Measurements from ENCODE around the gene GAS1.

GAS1 gene

GRCh38 chr9:86978413-86978812, 31.1 kb upstream of the GAS1 start:
- Histone ChIP-seq H3K36me3 (ENCODE audit: control insufficient read depth, insufficient read depth, low read length) (no peaks in the 10 kb centered on the region), H3K27ac (ENCODE audit: low read depth, low read length) (no peak overlapping the region)

DNA sequence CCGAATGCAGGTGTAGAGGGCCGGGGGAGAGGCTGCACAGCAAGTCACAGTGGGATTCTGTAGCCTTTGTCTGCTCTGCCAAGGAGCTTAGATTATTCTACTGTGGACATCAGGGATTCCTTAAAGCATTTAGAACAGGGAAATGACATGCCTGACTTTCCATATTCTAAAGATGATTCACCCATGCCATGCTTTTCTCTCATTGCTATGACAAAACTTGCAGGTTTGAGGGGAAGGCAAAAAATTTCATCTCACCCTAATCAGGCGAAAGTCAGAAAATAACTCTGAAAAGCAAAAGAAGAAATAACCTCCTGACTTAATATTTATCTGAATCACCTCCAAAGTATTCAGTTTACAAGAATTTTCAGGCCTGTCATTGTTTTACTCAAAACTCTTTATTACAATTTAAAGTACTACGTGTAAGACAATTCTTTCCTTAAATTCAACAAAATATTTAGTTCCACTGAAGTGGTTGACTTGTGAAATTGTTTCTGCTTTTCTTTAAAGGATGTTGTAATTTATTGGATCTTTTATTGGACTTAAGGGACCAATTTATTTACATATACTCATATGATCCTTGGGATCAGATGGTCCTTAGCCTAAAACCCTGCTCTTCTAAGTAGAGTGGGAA, 30.0 kb upstream of the GAS1 start:
- no peak overlapping the region for H3K27ac ChIP-seq (ENCODE audit: low read depth, low read length)
- no peak overlapping the region for H3K4me3 ChIP-seq (ENCODE audit: low read length)
- H3K4me1 ChIP-seq (ENCODE audit: control insufficient read depth, insufficient read depth, low read length), result no peaks in the 10 kb centered on the region
- no peaks in the 10 kb centered on the region for H3K27me3 ChIP-seq (ENCODE audit: control insufficient read depth, insufficient read depth, low read length)
- no peaks in the 10 kb centered on the region for H3K36me3 ChIP-seq (ENCODE audit: control insufficient read depth, insufficient read depth, low read length)
- no peak overlapping the region for H3K9ac ChIP-seq (ENCODE audit: low read length)

More at GRCh38 chr9:86978413-86978812, 31.1 kb upstream of the GAS1 start:
- no peaks in the 10 kb centered on the region for H3K4me1 ChIP-seq (ENCODE audit: control insufficient read depth, insufficient read depth, low read length)
- H3K9ac ChIP-seq (ENCODE audit: low read length), result no peak overlapping the region
- H3K4me3 ChIP-seq (ENCODE audit: low read length), result no peak overlapping the region
- no peaks in the 10 kb centered on the region for H3K27me3 ChIP-seq (ENCODE audit: control insufficient read depth, insufficient read depth, low read length)

- H3K4me1 ChIP-seq (ENCODE audit: control insufficient read depth, insufficient read depth, low read length), result no peaks in the 10 kb centered on the region
- no peaks in the 10 kb centered on the region for H3K36me3 ChIP-seq (ENCODE audit: control insufficient read depth, insufficient read depth, low read length)
- no peaks in the 10 kb centered on the region for H3K27me3 ChIP-seq (ENCODE audit: control insufficient read depth, insufficient read depth, low read length)
- H3K4me3 ChIP-seq (ENCODE audit: low read length), result no peak overlapping the region
- no peak overlapping the region for H3K27ac ChIP-seq (ENCODE audit: low read depth, low read length)
- no peak overlapping the region for H3K9ac ChIP-seq (ENCODE audit: low read length)
Measured at GRCh38 chr9:86975606-86976005, 28.3 kb upstream of the GAS1 start.

- H3K27me3 ChIP-seq (ENCODE audit: control insufficient read depth, insufficient read depth, low read length), result no peaks in the 10 kb centered on the region
- no peak overlapping the region for H3K4me3 ChIP-seq (ENCODE audit: low read length)
- no peak overlapping the region for H3K27ac ChIP-seq (ENCODE audit: low read depth, low read length)
Measured at GRCh38 chr9:86975036-86975435, 27.7 kb upstream of the GAS1 start.

DNA sequence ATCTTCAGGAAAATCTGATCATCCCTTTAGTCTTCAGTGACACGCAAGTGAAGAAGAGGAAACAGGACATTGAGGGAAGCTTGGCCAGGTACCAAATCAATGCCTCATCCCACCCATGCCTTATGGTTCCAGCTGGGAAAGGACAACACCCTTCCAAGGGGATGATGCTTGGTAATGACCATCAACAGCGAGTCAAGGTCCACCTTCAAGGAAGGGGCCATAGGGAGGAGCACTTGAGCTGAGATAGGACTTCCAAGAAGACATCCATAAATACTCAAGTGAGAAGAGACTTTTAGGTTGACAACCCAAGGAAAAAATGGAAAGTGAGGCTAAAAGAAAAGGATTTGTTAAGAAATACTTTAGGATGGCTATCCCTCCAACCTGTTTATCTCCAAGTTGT, 27.1 kb upstream of the GAS1 start:
- no peaks in the 10 kb centered on the region for H3K27me3 ChIP-seq (ENCODE audit: control insufficient read depth, insufficient read depth, low read length)
- H3K4me1 ChIP-seq (ENCODE audit: control insufficient read depth, insufficient read depth, low read length), result no peaks in the 10 kb centered on the region
- no peak overlapping the region for H3K4me3 ChIP-seq (ENCODE audit: low read length)
- no peaks in the 10 kb centered on the region for H3K36me3 ChIP-seq (ENCODE audit: control insufficient read depth, insufficient read depth, low read length)
- no peak overlapping the region for H3K9ac ChIP-seq (ENCODE audit: low read length)
- no peak overlapping the region for H3K27ac ChIP-seq (ENCODE audit: low read depth, low read length)

More at GRCh38 chr9:86975036-86975435, 27.7 kb upstream of the GAS1 start:
- Histone ChIP-seq H3K4me1 (ENCODE audit: control insufficient read depth, insufficient read depth, low read length) (no peaks in the 10 kb centered on the region), H3K36me3 (ENCODE audit: control insufficient read depth, insufficient read depth, low read length) (no peaks in the 10 kb centered on the region), H3K9ac (ENCODE audit: low read length) (no peak overlapping the region)

GRCh38 chr9:86971742-86972141, 24.4 kb upstream of the GAS1 start:
- Histone ChIP-seq H3K36me3 (ENCODE audit: control insufficient read depth, insufficient read depth, low read length) (no peaks in the 10 kb centered on the region), H3K4me3 (ENCODE audit: low read length) (no peak overlapping the region), H3K27me3 (ENCODE audit: control insufficient read depth, insufficient read depth, low read length) (no peaks in the 10 kb centered on the region), H3K4me1 (ENCODE audit: control insufficient read depth, insufficient read depth, low read length) (peaks cover 4% of the 10 kb centered on the region), H3K27ac (ENCODE audit: low read depth, low read length) (peak overlapping the region; percentile 25), H3K9ac (ENCODE audit: low read length) (no peak overlapping the region)

GRCh38 chr9:86968258-86968920, 21.1 kb upstream of the GAS1 start:
- no peaks in the 10 kb centered on the region for H3K36me3 ChIP-seq (ENCODE audit: control insufficient read depth, insufficient read depth, low read length)
- no peak overlapping the region for H3K27ac ChIP-seq (ENCODE audit: low read depth, low read length)
- H3K27me3 ChIP-seq (ENCODE audit: control insufficient read depth, insufficient read depth, low read length), result no peaks in the 10 kb centered on the region
- H3K4me3 ChIP-seq (ENCODE audit: low read length), result no peak overlapping the region
- no peak overlapping the region for H3K9ac ChIP-seq (ENCODE audit: low read length)
- peaks cover 15% of the 10 kb centered on the region for H3K4me1 ChIP-seq (ENCODE audit: control insufficient read depth, insufficient read depth, low read length)

- H3K36me3 ChIP-seq (ENCODE audit: control insufficient read depth, insufficient read depth, low read length), result no peaks in the 10 kb centered on the region
- H3K9ac ChIP-seq (ENCODE audit: low read length), result no peak overlapping the region
- H3K27me3 ChIP-seq (ENCODE audit: control insufficient read depth, insufficient read depth, low read length), result no peaks in the 10 kb centered on the region
- no peak overlapping the region for H3K4me3 ChIP-seq (ENCODE audit: low read length)
- H3K4me1 ChIP-seq (ENCODE audit: control insufficient read depth, insufficient read depth, low read length), result peaks cover 19% of the 10 kb centered on the region
- peak overlapping the region; percentile 66 for H3K27ac ChIP-seq (ENCODE audit: low read depth, low read length)
Measured at GRCh38 chr9:86966852-86967511, 19.7 kb upstream of the GAS1 start.

GRCh38 chr9:86965636-86966395, 18.5 kb upstream of the GAS1 start:
- H3K27me3 ChIP-seq (ENCODE audit: control insufficient read depth, insufficient read depth, low read length), result no peaks in the 10 kb centered on the region
- no peaks in the 10 kb centered on the region for H3K36me3 ChIP-seq (ENCODE audit: control insufficient read depth, insufficient read depth, low read length)
- H3K4me1 ChIP-seq (ENCODE audit: control insufficient read depth, insufficient read depth, low read length), result peaks cover 19% of the 10 kb centered on the region
- no peak overlapping the region for H3K4me3 ChIP-seq (ENCODE audit: low read length)
- H3K27ac ChIP-seq (ENCODE audit: low read depth, low read length), result peak overlapping the region; percentile 66
- no peak overlapping the region for H3K9ac ChIP-seq (ENCODE audit: low read length)

- Histone ChIP-seq H3K4me3 (ENCODE audit: low read length) (peak overlapping the region; percentile 24), H3K4me1 (ENCODE audit: control insufficient read depth, insufficient read depth, low read length) (peaks cover 19% of the 10 kb centered on the region), H3K9ac (ENCODE audit: low read length) (no peak overlapping the region), H3K27ac (ENCODE audit: low read depth, low read length) (peak overlapping the region; percentile 27), H3K36me3 (ENCODE audit: control insufficient read depth, insufficient read depth, low read length) (no peaks in the 10 kb centered on the region), H3K27me3 (ENCODE audit: control insufficient read depth, insufficient read depth, low read length) (no peaks in the 10 kb centered on the region)
Measured at GRCh38 chr9:86962692-86963091, 15.4 kb upstream of the GAS1 start.

DNA sequence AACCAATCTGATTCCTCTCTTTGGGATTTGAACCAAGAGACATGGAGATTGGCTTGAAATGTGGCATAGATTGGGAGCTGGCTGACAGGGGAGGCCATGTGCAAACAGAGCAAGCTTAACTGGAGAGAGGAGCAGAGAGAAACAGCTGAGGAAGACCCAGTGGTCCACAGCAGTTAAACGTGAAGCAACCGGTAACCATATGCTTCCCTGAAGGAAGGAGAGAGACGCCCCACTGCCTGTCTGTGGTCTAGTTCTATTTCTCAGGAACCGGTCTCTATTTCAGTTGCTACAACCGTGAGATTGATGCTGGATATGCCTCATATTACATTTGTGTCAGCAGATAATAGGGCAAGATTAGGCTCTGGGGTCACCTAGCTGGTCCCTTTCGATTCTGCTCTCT, 13.6 kb upstream of the GAS1 start:
- Histone ChIP-seq H3K9ac (ENCODE audit: low read length) (no peak overlapping the region), H3K4me3 (ENCODE audit: low read length) (no peak overlapping the region), H3K27ac (ENCODE audit: low read depth, low read length) (no peak overlapping the region), H3K27me3 (ENCODE audit: control insufficient read depth, insufficient read depth, low read length) (no peaks in the 10 kb centered on the region), H3K36me3 (ENCODE audit: control insufficient read depth, insufficient read depth, low read length) (no peaks in the 10 kb centered on the region), H3K4me1 (ENCODE audit: control insufficient read depth, insufficient read depth, low read length) (peaks cover 8% of the 10 kb centered on the region)

GRCh38 chr9:86958203-86958602, 10.9 kb upstream of the GAS1 start:
- H3K36me3 ChIP-seq (ENCODE audit: control insufficient read depth, insufficient read depth, low read length), result no peaks in the 10 kb centered on the region
- H3K27ac ChIP-seq (ENCODE audit: low read depth, low read length), result no peak overlapping the region
- H3K27me3 ChIP-seq (ENCODE audit: control insufficient read depth, insufficient read depth, low read length), result no peaks in the 10 kb centered on the region
- H3K4me3 ChIP-seq (ENCODE audit: low read length), result no peak overlapping the region
- H3K4me1 ChIP-seq (ENCODE audit: control insufficient read depth, insufficient read depth, low read length), result peaks cover 3% of the 10 kb centered on the region
- no peak overlapping the region for H3K9ac ChIP-seq (ENCODE audit: low read length)

All from rectal smooth muscle tissue (tissue), 1 donor.